ENCODE results near the gene SON.
A peak's percentile ranks its signal among the peaks of the same experiment; 100 is the strongest.

Gene SON

DNA sequence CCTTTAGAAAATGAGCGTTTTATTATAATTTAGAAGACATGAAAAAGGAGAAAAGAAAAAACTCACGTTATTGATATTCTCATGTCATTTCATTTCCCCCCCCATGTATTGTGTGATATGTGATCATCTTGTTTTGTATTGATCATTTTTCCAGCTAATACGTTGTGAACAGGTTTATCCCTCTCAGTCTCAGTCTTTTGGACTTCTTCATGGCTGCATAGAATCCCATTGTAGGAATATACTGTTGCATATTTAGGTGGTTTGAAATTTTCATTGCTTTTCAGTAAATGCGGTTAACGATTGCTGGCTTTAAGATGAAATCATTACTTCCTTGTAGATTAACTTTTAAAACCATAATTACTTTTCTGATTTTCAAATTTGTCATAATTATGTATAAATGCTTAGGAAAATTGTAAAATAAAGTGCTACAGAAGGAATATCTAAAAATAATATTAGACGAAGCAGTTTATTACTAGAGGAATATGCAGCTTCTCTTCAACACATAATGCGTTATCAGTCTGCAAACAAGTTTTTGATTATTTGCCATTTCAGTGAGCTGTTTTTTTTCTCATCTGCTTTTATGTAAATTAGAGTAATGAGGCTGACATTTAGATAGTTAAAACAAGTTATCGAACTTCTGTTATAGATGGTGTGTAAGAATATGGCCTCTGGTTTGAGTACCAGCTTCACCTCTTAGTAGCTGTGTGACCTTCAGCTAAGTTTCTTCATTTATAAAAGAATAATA, 1.8 kb downstream of the SON start:
- TF ChIP-seq, protein P1, sequence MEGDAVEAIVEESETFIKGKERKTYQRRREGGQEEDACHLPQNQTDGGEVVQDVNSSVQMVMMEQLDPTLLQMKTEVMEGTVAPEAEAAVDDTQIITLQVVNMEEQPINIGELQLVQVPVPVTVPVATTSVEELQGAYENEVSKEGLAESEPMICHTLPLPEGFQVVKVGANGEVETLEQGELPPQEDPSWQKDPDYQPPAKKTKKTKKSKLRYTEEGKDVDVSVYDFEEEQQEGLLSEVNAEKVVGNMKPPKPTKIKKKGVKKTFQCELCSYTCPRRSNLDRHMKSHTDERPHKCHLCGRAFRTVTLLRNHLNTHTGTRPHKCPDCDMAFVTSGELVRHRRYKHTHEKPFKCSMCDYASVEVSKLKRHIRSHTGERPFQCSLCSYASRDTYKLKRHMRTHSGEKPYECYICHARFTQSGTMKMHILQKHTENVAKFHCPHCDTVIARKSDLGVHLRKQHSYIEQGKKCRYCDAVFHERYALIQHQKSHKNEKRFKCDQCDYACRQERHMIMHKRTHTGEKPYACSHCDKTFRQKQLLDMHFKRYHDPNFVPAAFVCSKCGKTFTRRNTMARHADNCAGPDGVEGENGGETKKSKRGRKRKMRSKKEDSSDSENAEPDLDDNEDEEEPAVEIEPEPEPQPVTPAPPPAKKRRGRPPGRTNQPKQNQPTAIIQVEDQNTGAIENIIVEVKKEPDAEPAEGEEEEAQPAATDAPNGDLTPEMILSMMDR (conservative IDR thresholded peaks at IDR 0.05; ENCODE audit: low read depth, low read length), result no peak
- H3K4me3 ChIP-seq (ENCODE audit: low read depth, low read length), result peak overlapping the region; percentile 91

DNA sequence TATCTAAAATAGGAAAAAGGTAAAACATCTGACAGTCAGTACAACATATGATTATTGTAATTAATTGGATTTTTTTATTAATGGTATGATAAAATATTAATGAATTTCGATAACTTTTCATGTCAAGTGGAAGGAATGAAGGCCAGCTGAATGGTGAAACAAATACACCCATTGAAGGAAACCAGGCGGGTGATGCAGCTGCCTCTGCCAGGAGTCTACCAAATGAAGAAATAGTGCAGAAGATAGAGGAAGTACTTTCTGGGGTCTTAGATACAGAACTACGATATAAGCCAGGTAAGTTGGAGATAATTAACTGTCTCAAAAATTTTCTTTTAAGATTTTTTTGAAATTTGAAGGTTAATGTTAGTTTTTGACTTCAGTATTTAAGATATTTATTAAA, 3.2 kb downstream of the SON start:
- no peak for DNase-seq (ENCODE audit: low read depth)
- TF ChIP-seq, protein P1 (conservative IDR thresholded peaks at IDR 0.05; ENCODE audit: low read depth, low read length), result no peak
- no peak overlapping the region for H3K4me3 ChIP-seq (ENCODE audit: low read depth, low read length)

More for the DNA sequence above, 1.8 kb downstream of the SON start:
- no peak for DNase-seq (ENCODE audit: low read depth)

DNA sequence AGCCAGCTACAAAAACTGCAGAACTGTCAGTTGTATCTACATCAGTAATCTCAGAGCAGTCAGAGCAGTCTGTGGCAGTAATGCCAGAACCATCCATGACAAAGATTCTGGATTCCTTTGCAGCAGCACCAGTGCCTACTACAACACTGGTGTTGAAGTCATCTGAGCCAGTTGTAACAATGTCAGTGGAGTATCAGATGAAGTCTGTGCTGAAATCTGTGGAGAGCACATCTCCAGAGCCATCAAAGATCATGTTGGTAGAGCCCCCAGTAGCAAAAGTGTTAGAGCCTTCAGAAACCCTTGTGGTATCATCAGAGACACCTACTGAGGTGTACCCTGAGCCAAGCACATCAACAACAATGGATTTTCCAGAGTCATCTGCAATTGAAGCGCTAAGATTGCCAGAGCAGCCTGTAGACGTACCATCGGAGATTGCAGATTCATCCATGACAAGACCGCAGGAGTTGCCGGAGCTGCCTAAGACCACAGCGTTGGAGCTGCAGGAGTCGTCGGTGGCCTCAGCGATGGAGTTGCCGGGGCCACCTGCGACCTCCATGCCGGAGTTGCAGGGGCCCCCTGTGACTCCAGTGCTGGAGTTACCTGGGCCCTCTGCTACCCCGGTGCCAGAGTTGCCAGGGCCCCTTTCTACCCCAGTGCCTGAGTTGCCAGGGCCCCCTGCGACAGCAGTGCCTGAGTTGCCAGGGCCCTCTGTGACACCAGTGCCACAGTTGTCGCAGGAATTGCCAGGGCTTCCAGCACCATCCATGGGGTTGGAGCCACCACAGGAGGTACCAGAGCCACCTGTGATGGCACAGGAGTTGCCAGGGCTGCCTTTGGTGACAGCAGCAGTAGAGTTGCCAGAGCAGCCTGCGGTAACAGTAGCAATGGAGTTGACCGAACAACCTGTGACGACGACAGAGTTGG, 7.3 kb downstream of the SON start:
- TF ChIP-seq, protein P1 (conservative IDR thresholded peaks at IDR 0.05; ENCODE audit: low read depth, low read length), result no peak
- DNase-seq (ENCODE audit: low read depth), result no peak
- H3K4me3 ChIP-seq (ENCODE audit: low read depth, low read length), result no peak overlapping the region

DNA sequence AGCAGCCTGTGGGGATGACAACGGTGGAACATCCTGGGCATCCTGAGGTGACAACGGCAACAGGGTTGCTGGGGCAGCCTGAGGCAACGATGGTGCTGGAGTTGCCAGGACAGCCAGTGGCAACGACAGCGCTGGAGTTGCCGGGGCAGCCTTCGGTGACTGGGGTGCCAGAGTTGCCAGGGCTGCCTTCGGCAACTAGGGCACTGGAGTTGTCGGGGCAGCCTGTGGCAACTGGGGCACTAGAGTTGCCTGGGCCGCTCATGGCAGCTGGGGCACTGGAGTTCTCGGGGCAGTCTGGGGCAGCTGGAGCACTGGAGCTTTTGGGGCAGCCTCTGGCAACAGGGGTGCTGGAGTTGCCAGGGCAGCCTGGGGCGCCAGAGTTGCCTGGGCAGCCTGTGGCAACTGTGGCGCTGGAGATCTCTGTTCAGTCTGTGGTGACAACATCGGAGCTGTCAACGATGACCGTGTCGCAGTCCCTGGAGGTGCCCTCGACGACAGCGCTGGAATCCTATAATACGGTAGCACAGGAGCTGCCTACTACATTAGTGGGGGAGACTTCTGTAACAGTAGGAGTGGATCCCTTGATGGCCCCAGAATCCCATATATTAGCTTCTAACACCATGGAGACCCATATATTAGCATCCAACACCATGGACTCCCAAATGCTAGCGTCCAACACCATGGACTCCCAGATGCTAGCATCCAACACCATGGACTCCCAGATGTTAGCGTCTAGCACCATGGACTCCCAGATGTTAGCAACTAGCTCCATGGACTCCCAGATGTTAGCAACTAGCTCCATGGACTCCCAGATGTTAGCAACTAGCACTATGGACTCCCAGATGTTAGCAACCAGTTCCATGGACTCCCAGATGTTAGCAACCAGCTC, 8.2 kb downstream of the SON start:
- TF ChIP-seq, protein P1 (conservative IDR thresholded peaks at IDR 0.05; ENCODE audit: low read depth, low read length), result no peak
- no peak for DNase-seq (ENCODE audit: low read depth)
- no peak overlapping the region for H3K4me3 ChIP-seq (ENCODE audit: low read depth, low read length)

DNA sequence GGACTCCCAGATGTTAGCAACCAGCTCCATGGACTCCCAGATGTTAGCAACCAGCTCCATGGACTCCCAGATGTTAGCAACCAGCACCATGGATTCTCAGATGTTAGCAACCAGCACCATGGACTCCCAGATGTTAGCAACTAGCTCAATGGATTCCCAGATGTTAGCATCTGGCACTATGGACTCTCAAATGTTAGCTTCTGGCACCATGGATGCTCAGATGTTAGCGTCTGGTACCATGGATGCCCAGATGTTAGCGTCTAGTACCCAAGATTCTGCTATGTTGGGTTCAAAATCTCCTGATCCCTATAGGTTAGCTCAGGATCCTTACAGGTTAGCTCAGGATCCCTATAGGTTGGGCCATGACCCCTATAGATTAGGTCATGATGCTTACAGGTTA, 8.8 kb downstream of the SON start:
- TF ChIP-seq, protein P1 (conservative IDR thresholded peaks at IDR 0.05; ENCODE audit: low read depth, low read length), result no peak
- H3K4me3 ChIP-seq (ENCODE audit: low read depth, low read length), result no peak overlapping the region
- DNase-seq (ENCODE audit: low read depth), result no peak

DNA sequence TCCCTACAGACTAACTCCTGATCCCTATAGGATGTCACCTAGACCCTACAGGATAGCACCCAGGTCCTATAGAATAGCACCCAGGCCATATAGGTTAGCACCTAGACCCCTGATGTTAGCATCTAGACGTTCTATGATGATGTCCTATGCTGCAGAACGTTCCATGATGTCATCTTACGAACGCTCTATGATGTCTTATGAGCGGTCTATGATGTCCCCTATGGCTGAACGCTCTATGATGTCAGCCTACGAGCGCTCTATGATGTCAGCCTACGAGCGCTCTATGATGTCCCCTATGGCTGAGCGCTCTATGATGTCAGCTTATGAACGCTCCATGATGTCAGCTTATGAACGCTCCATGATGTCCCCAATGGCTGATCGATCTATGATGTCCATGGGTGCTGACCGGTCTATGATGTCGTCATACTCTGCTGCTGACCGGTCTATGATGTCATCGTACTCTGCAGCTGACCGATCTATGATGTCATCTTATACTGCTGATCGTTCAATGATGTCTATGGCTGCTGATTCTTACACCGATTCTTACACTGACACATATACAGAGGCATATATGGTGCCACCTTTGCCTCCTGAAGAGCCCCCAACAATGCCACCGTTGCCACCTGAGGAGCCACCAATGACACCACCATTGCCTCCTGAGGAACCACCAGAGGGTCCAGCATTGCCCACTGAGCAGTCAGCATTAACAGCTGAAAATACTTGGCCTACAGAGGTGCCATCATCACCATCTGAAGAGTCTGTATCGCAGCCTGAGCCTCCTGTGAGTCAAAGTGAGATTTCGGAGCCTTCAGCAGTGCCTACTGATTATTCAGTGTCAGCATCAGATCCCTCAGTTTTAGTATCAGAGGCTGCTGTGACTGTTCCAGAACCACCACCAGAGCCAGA, 9.5 kb downstream of the SON start:
- DNase-seq (ENCODE audit: low read depth), result no peak
- no peak overlapping the region for H3K4me3 ChIP-seq (ENCODE audit: low read depth, low read length)
- TF ChIP-seq, protein P1 (conservative IDR thresholded peaks at IDR 0.05; ENCODE audit: low read depth, low read length), result no peak
